GM21619 (cell line): ENCODE data around the gene CERKL.
"Not testable (repeated sequence)": the region's sequence is repeated elsewhere in the genome, so short reads cannot be mapped to it uniquely, and the experiment has no call there.

Source experiments
- ATAC-seq: cut with Tn5 transposase; IDR thresholded peaks from one replicate; pipeline ENCODE4 v1.9.1; 2021; ENCODE audit not compliant: unreplicated experiment

CERKL gene, protein sequence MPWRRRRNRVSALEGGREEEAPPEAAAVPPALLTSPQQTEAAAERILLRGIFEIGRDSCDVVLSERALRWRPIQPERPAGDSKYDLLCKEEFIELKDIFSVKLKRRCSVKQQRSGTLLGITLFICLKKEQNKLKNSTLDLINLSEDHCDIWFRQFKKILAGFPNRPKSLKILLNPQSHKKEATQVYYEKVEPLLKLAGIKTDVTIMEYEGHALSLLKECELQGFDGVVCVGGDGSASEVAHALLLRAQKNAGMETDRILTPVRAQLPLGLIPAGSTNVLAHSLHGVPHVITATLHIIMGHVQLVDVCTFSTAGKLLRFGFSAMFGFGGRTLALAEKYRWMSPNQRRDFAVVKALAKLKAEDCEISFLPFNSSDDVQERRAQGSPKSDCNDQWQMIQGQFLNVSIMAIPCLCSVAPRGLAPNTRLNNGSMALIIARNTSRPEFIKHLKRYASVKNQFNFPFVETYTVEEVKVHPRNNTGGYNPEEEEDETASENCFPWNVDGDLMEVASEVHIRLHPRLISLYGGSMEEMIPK

DNA sequence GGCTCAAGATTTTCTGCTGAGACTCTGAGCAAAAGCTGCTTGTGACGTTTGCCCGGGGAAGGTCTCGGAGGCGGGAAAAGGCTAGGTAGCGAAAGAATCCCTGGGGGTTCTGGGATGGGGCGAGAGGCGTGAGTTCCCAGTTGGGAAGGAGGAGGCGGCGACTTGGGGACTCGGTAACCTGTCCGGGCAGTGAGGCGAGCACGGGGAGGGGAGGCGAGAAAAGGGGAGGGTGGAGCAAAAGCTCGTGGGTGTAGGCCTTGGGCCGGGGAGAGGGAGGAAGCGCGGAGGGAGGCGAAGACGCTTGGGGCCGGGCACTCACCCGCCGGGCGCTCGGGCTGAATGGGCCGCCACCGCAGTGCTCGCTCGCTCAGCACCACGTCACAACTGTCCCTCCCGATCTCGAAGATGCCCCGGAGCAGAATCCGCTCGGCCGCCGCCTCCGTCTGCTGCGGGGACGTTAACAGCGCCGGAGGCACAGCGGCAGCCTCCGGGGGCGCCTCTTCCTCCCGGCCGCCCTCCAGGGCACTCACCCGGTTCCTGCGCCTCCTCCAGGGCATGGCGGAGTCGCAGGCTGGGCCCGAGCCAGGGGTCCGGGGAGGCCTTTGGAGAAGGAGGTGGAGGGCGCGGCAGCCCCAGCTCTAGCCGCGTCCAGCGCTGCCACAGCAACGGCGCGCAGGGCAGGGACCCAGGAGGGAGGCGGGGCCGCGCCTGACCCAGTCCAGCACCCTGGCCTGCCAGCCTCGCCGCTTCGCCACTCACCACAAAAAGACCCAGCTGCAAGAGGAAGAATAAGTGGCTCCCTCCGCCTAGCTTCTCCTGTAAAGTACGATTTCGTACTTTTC is at the start of gene CERKL:
Gene CERKL (minus strand): TSS at position 656 of the 842 bp plus-strand sequence. CDS start 99 bp downstream, at position 557.
- peak; percentile 90 for ATAC-seq

DNA sequence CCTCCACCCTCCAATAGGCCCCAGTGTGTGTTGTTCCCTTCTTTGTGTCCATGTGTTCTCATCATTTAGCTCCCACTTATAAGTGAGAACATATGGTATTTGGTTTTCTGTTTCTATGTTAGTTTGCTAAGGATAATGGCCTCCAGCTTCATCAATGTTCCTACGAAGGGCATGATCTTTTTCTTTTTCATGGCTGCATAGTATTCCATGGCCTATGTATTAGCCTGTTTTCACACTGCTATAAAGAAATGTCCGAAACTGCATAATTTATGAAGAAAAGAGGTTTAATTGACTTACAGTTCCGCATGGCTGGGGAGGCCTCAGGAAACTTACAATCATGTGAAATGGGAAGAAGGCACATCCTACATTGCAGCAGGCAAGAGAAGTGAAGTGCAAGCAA is 45.6 kb upstream of the CERKL start:
- not testable (repeated sequence) for ATAC-seq

DNA sequence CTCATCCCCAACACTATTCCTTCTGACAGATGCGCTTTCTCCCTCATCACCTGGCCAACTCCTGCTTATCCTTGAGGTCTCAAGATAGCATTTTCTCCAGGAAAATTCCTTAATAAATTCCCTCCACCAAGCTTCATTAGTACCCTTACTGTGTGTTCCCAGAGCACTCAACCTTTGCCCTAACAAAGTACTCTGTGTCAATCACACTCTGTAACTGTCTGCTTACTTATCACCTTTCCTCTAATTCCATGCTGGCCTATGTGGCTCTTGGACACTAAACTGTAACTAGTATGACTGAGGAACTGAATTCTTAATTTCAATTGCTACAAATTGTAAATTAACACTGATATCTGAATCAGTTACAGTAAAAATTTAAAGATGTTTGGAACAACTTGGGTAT is 41.3 kb upstream of the CERKL start:
- no peak for ATAC-seq

DNA sequence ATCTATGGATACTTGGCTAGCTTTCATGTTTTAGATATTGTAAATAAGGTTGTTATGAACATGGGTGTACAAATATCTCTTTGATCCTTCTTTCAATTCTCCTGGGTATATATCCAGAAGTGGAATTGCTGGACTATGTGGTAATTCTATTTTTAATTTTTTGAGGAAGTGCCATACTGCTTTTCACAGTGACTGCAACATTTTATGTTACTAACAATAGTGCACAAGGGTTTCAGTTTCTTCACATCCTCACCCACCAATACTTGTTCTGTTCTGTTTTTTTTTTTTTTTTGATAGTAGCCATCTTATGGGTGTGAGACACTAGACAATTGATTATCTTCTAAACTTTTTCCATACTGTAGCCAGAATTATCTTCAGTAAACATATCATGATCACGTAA is 40.7 kb upstream of the CERKL start:
- ATAC-seq = no peak

DNA sequence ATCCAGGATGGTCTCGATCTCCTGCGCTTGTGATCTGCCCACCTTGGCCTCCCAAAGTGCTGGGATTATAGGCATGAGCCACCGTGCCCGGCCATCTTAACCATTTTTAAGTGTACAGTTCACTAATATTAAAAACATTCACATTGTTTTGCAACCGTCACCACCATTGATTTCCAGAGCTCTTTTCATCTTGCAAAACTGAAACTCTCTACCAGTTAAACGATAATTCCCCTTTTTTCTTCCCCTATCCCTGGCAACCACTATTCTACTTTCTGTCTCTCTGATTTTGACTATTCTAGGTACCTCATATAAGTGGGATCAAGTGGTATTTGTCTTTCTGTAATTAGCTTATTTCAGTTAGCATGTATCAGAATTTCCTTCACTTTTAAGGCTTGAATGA is 40.2 kb upstream of the CERKL start:
- ATAC-seq = no peak

DNA sequence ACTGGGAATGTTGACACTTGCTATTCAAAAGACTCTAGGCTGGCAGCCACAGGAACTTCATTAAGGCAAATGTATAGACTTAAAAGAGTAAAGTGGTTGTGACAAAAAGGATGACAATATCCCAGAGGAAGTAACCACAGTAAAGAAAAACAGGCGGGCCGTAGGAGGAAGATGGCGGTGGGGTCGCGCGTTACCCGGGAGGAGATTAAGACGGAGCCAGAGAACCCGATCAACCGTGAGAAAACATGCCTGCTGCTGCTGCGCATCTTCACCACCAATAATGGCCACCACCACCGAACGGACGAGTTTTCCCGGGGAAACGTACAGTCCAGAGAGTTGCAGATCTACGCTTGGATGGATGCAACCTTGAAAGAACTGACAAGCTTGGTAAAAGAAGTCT is 37.4 kb upstream of the CERKL start:
- no peak for ATAC-seq

DNA sequence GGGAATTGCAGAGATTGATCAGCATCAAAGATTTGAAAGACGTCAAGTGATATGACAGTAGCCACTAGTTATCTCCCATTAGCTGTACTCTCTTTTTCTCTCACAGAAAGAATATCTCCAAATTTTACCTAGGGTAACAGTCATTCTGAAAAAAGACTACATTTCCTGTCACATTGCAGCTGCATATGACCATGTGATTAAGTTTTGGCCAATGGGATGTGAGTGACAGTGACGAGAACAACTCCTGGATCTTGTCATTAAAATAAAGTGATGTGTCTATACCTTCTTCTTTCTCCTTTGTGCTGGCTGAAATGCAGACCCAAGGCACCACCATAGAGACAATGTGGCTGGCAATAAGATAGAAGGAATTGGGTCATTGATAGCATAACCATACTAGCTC is 34.0 kb upstream of the CERKL start:
- ATAC-seq = no peak

DNA sequence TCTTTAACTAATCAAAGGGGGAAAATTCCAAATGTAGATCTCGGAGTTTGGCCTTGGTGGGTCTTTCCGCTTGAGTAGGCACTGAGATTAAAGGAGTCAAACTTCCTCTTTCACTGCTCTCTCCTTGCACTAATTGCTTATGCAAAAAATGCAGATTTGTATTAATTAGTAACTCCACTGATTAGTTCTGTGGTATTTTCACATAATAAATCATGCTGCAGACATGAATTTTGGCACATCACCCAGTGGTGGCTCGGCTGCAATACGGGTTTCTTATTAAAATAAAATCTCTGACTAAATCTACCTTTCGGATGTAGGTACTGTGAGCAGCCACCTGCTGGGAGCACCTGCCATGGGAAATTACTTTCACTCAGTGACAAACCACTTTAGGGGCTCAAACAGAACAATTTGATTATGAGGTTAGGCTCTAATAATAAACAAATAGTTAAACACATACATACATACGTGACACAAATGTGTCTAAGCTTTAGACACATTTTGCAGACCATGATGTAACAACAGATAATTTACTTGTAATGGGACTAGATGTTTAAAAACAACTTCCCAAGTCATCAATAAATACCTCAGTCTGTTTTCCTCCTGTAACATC is 29.8 kb upstream of the CERKL start:
- no peak for ATAC-seq

DNA sequence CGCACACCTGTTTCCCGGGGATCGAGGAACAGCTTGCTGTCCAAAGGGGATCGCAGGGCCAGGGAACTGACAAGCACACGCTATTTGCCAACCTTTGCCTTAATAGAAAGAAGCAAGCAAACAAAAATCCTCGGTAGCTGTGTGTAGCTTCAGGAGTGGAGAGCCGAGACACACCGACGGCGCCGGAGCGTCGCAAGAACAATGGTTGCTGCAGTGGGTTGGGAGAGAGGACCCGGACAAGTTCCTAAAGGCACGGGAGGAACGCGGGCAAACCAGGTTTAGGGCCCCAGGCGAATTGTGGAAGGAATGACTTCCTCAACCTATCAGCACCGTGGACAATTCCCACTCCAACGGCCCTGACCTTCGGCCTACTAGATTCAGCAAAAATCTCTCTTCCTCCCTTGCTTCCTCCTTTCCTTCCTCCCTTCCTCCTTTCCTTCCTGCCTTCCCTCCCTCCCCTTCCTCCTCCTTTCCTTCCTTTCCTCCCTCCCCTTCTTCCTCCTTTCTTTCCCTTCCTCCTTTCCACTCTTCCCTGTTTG is 28.3 kb upstream of the CERKL start:
- no peak for ATAC-seq

DNA sequence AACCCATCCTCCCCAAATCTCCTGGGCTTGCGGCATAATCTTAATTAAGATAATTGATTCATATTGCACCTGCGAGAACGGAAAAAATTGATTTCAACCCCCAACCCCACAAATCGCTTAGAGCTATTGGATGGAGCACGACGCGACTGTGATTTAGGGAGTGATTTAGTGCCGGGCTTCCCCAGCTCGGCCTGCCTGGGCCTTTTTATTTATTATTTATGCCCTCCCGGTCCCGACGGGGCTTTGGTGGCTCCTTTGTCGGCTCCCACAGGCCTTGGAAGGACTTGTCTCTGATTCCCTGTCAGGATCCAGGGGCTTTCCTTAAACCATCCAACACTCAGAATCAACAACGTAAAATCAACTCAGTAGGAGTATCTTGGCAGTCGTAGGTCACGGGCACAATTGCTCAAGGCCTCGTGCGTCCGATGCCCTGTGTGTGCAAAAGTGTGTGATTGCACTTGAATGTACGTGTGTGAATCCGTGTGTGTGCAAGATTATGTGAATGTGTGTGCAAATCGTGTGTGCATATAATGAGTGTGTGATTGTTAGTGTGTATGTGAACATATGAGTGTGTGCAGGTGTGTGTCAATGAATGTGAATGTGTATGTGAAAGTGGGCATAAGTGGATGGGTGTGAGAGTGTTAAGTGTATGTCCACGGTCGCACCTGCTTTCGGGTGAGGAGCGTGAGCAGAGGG is 27.7 kb upstream of the CERKL start:
- no peak for ATAC-seq

DNA sequence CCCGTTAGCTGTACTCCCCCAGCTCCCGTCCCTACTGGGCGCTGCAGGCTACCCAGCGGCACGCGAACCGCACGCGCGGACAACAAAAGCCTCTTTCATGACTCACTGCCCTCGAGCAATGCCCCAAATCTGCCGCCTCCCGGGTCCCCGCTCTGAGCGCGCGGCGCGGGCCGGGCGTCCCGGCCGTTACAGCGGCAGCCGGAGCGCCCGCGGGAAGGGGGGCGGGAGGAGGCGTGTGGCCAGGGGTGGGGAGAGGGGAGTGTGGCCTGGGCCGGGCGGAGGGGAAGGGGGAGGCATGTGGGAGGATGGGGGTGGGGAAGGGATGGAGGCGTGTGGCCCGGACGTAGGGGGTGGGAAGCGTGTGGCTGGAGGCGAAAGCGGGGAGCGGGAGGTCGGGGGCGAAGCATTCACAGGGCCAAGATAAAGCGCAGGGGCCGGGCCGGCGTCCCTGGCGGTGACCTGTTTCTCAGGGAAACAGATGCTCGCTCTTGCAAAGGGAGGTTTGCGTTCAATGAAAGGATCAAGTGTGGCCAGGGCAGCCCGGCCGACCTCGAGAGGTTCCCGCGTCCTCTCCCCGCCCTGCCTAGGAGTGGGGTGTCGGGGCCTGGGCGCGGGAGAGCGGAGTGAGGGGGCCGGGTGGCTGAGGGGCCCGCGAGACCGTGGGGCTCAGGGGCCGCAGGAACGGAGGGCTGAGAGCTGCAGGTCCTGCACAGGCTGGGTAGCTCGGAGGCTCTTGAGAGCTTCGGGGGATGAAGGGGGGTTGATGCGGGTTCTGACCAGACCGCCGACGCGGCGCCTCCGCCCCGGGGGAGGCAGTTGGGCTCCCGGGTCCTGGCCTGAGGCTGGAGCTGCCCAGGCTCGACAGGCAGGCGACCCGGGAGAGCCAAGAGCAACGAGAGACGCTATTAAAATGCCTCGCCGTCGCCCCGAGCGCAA is 26.9 kb upstream of the CERKL start:
- no peak for ATAC-seq

DNA sequence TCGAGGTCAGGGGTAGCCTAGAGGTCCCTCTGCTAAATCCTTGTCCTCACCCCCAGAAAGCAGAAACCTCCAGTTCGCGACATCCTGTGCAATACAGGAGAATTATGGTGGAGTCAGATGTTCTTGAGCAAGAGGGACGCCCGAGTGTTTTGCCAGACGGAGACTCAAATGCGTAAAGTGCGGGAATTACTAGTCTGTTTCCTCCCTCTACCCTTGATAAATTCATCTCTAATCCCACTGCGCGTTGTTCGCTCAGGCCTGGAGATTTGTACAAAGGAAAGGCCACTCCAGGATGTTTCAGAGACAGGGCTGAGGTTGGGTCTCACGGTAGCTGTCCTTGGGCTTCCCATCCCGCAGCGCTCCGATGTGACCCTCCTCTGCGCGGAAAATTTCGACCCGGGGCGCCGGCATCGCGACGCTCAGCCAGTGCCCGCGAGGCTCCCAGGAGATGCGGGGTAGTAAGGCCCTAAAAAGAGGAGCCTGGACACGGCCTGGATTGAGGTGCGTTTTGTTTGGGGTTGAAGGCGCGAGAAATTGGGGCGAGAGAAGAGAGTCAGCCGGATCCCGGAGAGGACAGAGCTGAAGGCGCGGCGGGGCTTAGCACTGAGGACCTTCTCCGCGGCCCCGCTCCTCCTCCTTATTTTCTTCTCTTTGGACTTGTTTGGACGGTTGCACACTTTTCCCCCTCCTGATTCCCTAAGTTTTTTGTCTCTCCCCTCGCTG is 26.1 kb upstream of the CERKL start:
- ATAC-seq = no peak

DNA sequence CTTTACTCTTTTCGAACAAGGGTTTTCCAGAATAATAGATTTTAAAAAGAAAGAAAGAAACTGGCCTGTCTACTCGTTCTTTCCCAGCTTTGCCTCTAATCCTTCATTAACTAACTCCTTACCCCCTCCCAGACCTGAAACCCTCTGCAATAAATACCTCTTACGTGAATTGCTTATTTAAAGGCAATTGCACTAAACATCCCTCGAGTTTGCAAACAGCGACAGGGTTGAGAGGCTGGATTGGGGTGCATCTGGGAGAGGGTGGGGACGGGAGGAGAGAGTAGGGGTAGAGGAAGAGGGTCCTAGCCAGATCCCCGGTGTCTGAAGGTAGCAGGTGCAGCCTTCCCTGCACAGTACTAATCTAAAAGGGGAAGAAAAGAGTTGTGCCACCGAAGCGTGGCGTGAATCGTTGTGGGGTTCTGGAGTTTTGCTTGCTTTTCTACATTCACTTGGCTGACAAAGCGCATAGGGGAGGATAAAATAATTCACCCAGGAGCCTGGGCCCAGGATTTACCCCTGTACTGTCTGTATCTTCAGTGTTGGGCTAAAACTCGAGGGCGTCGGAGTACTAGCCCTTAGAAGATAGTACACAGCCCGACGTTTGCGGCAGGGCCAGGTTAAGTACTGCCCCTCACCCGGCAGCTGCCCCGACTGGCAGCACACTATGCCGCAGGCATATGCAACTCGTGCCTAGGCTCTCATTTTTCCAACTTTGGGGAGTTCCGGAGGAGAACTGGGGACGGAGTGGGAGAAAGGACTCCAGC is 25.3 kb upstream of the CERKL start:
- no peak for ATAC-seq

DNA sequence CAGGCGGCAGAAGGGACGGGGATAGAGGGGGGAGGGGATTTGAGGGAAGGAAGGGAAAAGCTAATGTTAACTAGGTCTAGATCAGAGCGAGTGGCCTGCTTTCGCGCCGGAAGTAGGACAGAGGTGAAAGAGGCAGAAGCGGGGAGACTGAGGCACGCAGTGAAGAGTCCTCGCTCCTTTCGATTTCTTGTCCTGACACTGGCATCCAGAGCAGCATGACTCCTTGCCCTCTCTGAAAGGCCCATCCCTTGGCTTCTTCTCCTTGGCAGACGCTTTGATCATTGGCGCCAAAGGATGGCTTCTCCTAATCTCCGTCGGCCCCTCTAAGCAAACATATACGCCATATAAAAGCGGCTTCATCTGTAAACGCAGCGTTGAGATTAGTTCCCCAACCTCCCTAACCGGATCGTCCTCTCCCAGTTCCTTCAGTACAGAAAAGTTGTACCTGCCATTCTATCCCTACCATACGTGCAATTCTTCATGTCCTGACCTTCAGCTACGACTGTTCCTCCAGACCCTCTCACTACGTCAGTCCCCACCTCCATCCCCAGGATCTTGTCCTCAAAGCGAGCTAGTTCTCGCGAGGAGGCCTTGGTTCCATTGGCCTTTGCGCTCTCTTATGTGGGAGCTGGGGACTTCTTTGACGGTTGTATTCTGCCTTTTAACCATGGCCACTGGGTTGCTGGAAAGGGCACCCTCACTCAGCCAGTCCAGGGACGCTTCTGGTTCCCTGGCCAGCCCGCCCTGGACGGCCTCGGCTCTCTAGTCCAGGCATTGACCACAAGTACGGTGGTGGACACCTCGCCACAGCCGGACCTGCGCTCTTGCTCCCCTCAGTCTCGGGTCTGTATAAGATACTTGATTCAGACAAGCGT is 24.3 kb upstream of the CERKL start:
- no peak for ATAC-seq

DNA sequence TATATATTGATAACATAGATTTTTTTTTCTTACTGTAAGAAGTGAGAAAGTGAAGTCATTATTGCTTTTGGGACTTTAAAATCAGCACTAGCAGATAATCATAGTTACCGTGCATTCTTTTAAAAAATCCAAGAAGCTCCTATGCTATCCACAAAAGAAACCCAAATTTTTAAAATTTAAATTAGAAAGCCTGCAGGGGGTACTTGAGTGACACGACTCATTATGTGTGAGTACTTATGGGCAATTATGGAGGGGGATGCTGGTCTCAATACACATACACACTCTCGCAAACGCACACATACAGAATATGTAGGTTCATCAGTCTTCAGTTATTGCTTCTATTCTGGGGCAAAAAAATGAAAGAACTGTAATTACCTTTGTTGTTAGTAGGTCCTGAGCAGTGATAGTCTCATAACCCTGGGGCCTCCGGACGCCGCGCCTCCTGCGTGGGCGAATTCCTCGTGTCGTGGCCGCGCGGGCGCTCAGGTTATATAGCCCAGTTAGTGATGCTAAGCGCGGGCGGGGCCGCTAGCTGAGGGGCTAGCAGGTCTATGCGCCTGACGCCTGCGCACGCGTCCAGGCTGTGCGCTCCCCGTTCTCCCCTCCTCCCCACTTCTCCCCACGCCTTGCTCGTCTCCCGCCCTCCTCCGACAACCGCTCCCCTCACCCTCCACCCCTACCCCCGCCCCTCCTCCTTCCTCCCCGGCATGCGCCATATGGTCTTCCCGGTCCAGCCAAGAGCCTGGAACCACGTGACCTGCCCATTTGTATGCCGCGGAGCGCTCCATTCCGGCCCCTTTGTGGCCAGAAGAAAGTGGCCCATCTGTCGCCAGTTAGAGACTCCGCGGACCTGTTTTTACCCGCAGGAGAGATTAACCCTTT is 23.4 kb upstream of the CERKL start, which contains the start of gene NEUROD1:
Gene NEUROD1 (minus strand): TSS at position 463 of the 882 bp plus-strand sequence. CDS start 1,657 bp downstream, outside the sequence.
- no peak for ATAC-seq

DNA sequence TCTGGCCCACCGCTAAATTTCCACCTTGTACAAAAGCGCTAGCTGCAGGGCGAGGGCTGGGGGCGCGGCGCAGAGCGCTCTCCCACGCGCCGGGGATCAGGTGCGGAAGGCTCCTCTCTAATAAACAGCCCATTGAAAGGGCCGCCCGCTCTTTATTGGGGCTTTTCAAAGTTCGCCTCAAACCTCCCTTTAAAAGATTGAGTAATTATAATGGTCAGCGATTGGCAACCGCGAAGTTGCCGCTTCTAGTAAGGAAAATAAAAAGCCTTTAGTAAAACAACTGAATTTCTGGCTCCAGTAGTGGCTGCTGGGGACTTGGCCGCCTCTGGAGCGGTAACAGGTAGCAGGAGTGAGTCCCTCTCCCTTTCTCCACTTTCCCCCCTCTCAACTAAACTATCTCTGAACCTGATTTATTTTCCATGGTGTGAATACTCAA is 22.7 kb upstream of the CERKL start:
- no peak for ATAC-seq
